Stimulated activated CD4-positive, alpha-beta T cell treated with anti-CD3 and anti-CD28 coated beads, Interleukin-2, amount 100 ng/mL, for 48 hours (primary cell): Measurements from ENCODE around the gene AFAP1.

Source experiments
- DNase-seq, 2 donors: peaks; one replicate each; pipeline ENCODE4 v3.0.0-alpha.2; 2020

The AFAP1 gene

GRCh38 chr4:7750523-7750922 lies 189.1 kb downstream of the AFAP1 start:
- no peak for DNase-seq

- no peak for DNase-seq
Observed at GRCh38 chr4:7747566-7747965, 192.1 kb downstream of the AFAP1 start.

- no peak for DNase-seq
Observed at GRCh38 chr4:7747062-7747385, 192.6 kb downstream of the AFAP1 start.

GRCh38 chr4:7746351-7747061 lies 193.2 kb downstream of the AFAP1 start:
- no peak for DNase-seq

GRCh38 chr4:7745301-7745885 lies 194.3 kb downstream of the AFAP1 start:
- no peak for DNase-seq

GRCh38 chr4:7744142-7744804 lies 195.4 kb downstream of the AFAP1 start:
- DNase-seq: no peak

GRCh38 chr4:7742807-7743280 lies 196.8 kb downstream of the AFAP1 start:
- no peak for DNase-seq

GRCh38 chr4:7741946-7742806 lies 197.5 kb downstream of the AFAP1 start:
- DNase-seq: no peak

GRCh38 chr4:7740866-7741525 lies 198.7 kb downstream of the AFAP1 start:
- DNase-seq: no peak

GRCh38 chr4:7739918-7740865 lies 199.5 kb downstream of the AFAP1 start:
- DNase-seq: no peak

GRCh38 chr4:7739077-7739917 lies 200.4 kb downstream of the AFAP1 start:
- DNase-seq: no peak

- DNase-seq: no peak
Observed at GRCh38 chr4:7738458-7739076, 201.1 kb downstream of the AFAP1 start.

GRCh38 chr4:7737752-7738457 lies 201.8 kb downstream of the AFAP1 start:
- DNase-seq: no peak

- DNase-seq: no peak
Observed at GRCh38 chr4:7737268-7737645, 202.4 kb downstream of the AFAP1 start.

- no peak for DNase-seq
Observed at GRCh38 chr4:7736436-7737267, 203.0 kb downstream of the AFAP1 start.

- DNase-seq: no peak
Observed at GRCh38 chr4:7735961-7736360, 203.7 kb downstream of the AFAP1 start.

GRCh38 chr4:7735395-7735794 lies 204.3 kb downstream of the AFAP1 start:
- DNase-seq: no peak

- DNase-seq: no peak
Observed at GRCh38 chr4:7734651-7735260, 204.9 kb downstream of the AFAP1 start.
